IMR-90 (cell line): ENCODE results near the gene DPAGT1. TPM values are rescaled to one million over a fixed set of nuclear protein-coding genes. Genes with fewer than 3 reads are reported as not detected.

Source experiments
- ATAC-seq: fragments of 200-7000 bp; cut with Tn5 transposase; 2 replicates; pipeline ENCODE4 v1.9.1; 2020; ENCODE audit warnings: low read depth, mild to moderate bottlenecking, moderate library complexity
- BruUV-seq: library from RNA; stranded (reverse); fragments of 400-500 nt; replicated peaks from 2 replicates; lab custom pipeline; 2021; lab: Mats Ljungman, UMichigan
- CTCF ChIA-PET: fragments of 300-600 bp; formaldehyde crosslinking; extraction: SDS; loops from one replicate; lab custom pipeline; 2021; ENCODE audit warnings: antibody characterized with exemption; lab: Yijun Ruan, JAX
- POLR2A ChIA-PET: fragments of 300-600 bp; sonication (Branson Sonifier 250); formaldehyde crosslinking; loops from one replicate; lab custom pipeline; 2022; ENCODE audit warnings: antibody characterized with exemption; ENCODE audit not compliant: unreplicated experiment; lab: Charles Lee
- DNase-seq: peaks from one replicate; pipeline ENCODE4 v3.0.0; 2013
- H2AFZ ChIP-seq: replicated peaks from 2 replicates; pipeline ENCODE3; 2013; ENCODE audit warnings: low read length, mild to moderate bottlenecking; ENCODE audit not compliant: poor library complexity
- H2AK5ac ChIP-seq: 2 replicates; pipeline ENCODE4 v1.6.1; 2013; ENCODE audit warnings: low read depth, low read length, inconsistent platforms
- H2AK9ac ChIP-seq: replicated peaks from 2 replicates; pipeline ENCODE3; 2013; ENCODE audit warnings: mild to moderate bottlenecking, low read depth, low read length, moderate library complexity; ENCODE audit not compliant: poor library complexity
- H2BK120ac ChIP-seq: 2 replicates; pipeline ENCODE4 v1.6.1; 2013; ENCODE audit warnings: low read depth, low read length, inconsistent platforms
- H2BK15ac ChIP-seq: 3 replicates; pipeline ENCODE4 v1.6.1; 2013; ENCODE audit warnings: low read depth, low read length, inconsistent platforms
- H2BK20ac ChIP-seq: 2 replicates; pipeline ENCODE4 v1.6.1; 2013; ENCODE audit warnings: low read depth, mild to moderate bottlenecking, inconsistent platforms, low read length, moderate library complexity
- H2BK5ac ChIP-seq: 2 replicates; pipeline ENCODE4 v1.6.1; 2013; ENCODE audit warnings: mild to moderate bottlenecking, low read depth, low read length, inconsistent platforms; ENCODE audit not compliant: poor library complexity, severe bottlenecking
- H3K14ac ChIP-seq: replicated peaks from 2 replicates; pipeline ENCODE4 v1.6.1; 2013; ENCODE audit warnings: low read depth, low read length, inconsistent platforms
- H3K18ac ChIP-seq: 2 replicates; pipeline ENCODE4 v1.6.1; 2013; ENCODE audit warnings: low read depth, low read length, control low read depth
- H3K23ac ChIP-seq: 2 replicates; pipeline ENCODE4 v1.6.1; 2013; ENCODE audit warnings: low read depth, low read length, inconsistent platforms
- H3K27ac ChIP-seq: 2 replicates; pipeline ENCODE4 v1.5.1; 2013; ENCODE audit warnings: mild to moderate bottlenecking, control low read depth, low read length; ENCODE audit not compliant: insufficient read depth
- H3K27me3 ChIP-seq: 2 replicates; pipeline ENCODE4 v1.6.1; 2013; ENCODE audit warnings: low read length; ENCODE audit not compliant: control insufficient read depth, insufficient read depth
- H3K36me3 ChIP-seq: 2 replicates; pipeline ENCODE4 v1.6.1; 2013; ENCODE audit warnings: low read length, mixed read lengths; ENCODE audit not compliant: control insufficient read depth, insufficient read depth
- H3K4ac ChIP-seq: 2 replicates; pipeline ENCODE4 v1.6.1; 2013; ENCODE audit warnings: low read depth, low read length, inconsistent platforms
- H3K4me1 ChIP-seq: 2 replicates; pipeline ENCODE4 v1.6.1; 2013; ENCODE audit warnings: low read length, mixed read lengths; ENCODE audit not compliant: control insufficient read depth, insufficient read depth
- H3K4me2 ChIP-seq: 2 replicates; pipeline ENCODE4 v1.6.1; 2013; ENCODE audit warnings: low read depth, mild to moderate bottlenecking, control low read depth, low read length, moderate library complexity
- H3K4me3 ChIP-seq: 2 replicates; pipeline ENCODE4 v1.5.1; 2013; ENCODE audit warnings: low read depth, mild to moderate bottlenecking, control low read depth, low read length, moderate library complexity; ENCODE audit not compliant: insufficient read depth
- H3K56ac ChIP-seq: 2 replicates; pipeline ENCODE4 v1.6.1; 2013; ENCODE audit warnings: low read length, inconsistent platforms; ENCODE audit not compliant: insufficient read depth; ENCODE audit errors: extremely low read depth
- H3K79me1 ChIP-seq, 2 experiments: 2 replicates each; pipeline ENCODE4 v1.6.1; 2013; ENCODE audit warnings: low read length in 2 of 2, inconsistent platforms in 1 of 2, low read depth in 1 of 2
- H3K9ac ChIP-seq: 2 replicates; pipeline ENCODE4 v1.6.1; 2013; ENCODE audit warnings: low read depth, low read length, control low read depth
- H3K9me1 ChIP-seq: 2 replicates; pipeline ENCODE4 v1.6.1; 2013; ENCODE audit warnings: low read length, inconsistent platforms; ENCODE audit not compliant: insufficient read depth
- H3K9me3 ChIP-seq: 2 replicates; pipeline ENCODE4 v1.6.1; 2013; ENCODE audit warnings: low read length; ENCODE audit not compliant: control insufficient read depth, insufficient read depth
- H4K20me1 ChIP-seq: 2 replicates; pipeline ENCODE4 v1.6.1; 2013; ENCODE audit warnings: low read length, inconsistent platforms; ENCODE audit not compliant: insufficient read depth
- H4K5ac ChIP-seq: 2 replicates; pipeline ENCODE4 v1.6.1; 2013; ENCODE audit warnings: mild to moderate bottlenecking, low read depth, low read length, control low read depth
- H4K8ac ChIP-seq, 2 experiments: 2 replicates each; pipeline ENCODE4 v1.6.1; 2013; ENCODE audit warnings: low read depth in 2 of 2, low read length in 2 of 2, control low read depth in 1 of 2, inconsistent platforms in 1 of 2
- H4K91ac ChIP-seq: 2 replicates; pipeline ENCODE4 v1.6.1; 2013; ENCODE audit warnings: low read depth, low read length, inconsistent platforms; ENCODE audit not compliant: insufficient read depth
- BHLHE40 ChIP-seq: fragments of 150-350 bp; IDR thresholded peaks from 2 replicates; pipeline ENCODE4 v1.6.1; 2016; ENCODE audit warnings: mild to moderate bottlenecking, low read depth, low read length
- CEBPB ChIP-seq: IDR thresholded peaks from 2 replicates; pipeline ENCODE4 v1.6.1; 2012; ENCODE audit warnings: low read depth, low read length, improper control_type of control experiment
- CHD1 ChIP-seq: IDR thresholded peaks from 2 replicates; pipeline ENCODE4 v1.6.1; 2012; ENCODE audit warnings: low read depth, low read length, improper control_type of control experiment
- FOS ChIP-seq: fragments of 150-350 bp; IDR thresholded peaks from 2 replicates; pipeline ENCODE4 v1.6.1; 2016; ENCODE audit warnings: low read depth, low read length
- MAFK ChIP-seq: IDR thresholded peaks from 2 replicates; pipeline ENCODE4 v1.6.1; 2012; ENCODE audit warnings: low read depth, low read length, improper control_type of control experiment
- MXI1 ChIP-seq: IDR thresholded peaks from 2 replicates; pipeline ENCODE4 v1.6.1; 2012; ENCODE audit warnings: low read depth, mild to moderate bottlenecking, low read length, moderate library complexity, borderline replicate concordance
- NFE2L2 ChIP-seq: fragments of 150-350 bp; IDR thresholded peaks from 2 replicates; pipeline ENCODE4 v1.6.1; 2016; ENCODE audit warnings: low read depth, mild to moderate bottlenecking, low read length
- POLR2A ChIP-seq: IDR thresholded peaks from 2 replicates; pipeline ENCODE4 v1.6.1; 2012; ENCODE audit warnings: mild to moderate bottlenecking, low read depth, low read length
- RAD21 ChIP-seq: IDR thresholded peaks from 2 replicates; pipeline ENCODE4 v1.6.1; 2012; ENCODE audit warnings: low read length, improper control_type of control experiment
- SMC3 ChIP-seq: fragments of 150-350 bp; IDR thresholded peaks from 2 replicates; pipeline ENCODE4 v1.6.1; 2016; ENCODE audit warnings: low read depth, mild to moderate bottlenecking, antibody characterized with exemption, low read length, moderate library complexity
- WGBS, 2 experiments: methylation state at CpG; one replicate each; pipeline versions ENCODE4 v1.1.5 to v1.1.7; 2013; ENCODE audit warnings: missing lambda C conversion rate in 2 of 2; ENCODE audit not compliant: insufficient read length in 1 of 2; ENCODE audit errors: extremely low coverage in 2 of 2; 5-methylcytosine and 5-hydroxymethylcytosine counted together
- dilution Hi-C: fragments of 300-500 bp; cut with HindIII; formaldehyde crosslinking; loops from one replicate; pipeline ENCODE4 v1.14.3; 2018; ENCODE audit warnings: low sequenced_read_pairs; ENCODE audit not compliant: unreplicated experiment
- in situ Hi-C: fragments of 300-500 bp; cut with MboI; formaldehyde crosslinking; loops from 3 replicates; pipeline ENCODE4 v1.14.3; 2019; ENCODE audit warnings: low sequenced_read_pairs, inconsistent platforms, mixed read lengths
- intact Hi-C: fragments of 100-400 bp; cut with micrococcal nuclease; formaldehyde crosslinking; loops from 2 replicates; pipeline ENCODE4 v1.10.0; 2022
- polyA plus RNA-seq, 3 experiments: library from polyadenylated mRNA; depleted of rRNA; stranded (reverse); fragments of >200 nt; gene quantifications; 2 replicates each; pipeline ENCODE4 v1.2.3, GENCODE V29; 2012; ENCODE audit warnings: low replicate concordance in 1 of 3
- total RNA-seq: library from RNA; depleted of rRNA; stranded (reverse); fragments of >200 nt; gene quantifications from 2 replicates; pipeline ENCODE4 v1.2.3, GENCODE V29; 2012
- TF ChIP-seq, protein P1 (sequence below): conservative IDR thresholded peaks from 2 replicates; pipeline ENCODE4 v1.5.1; 2012; ENCODE audit warnings: mild to moderate bottlenecking, low read depth, low read length, improper control_type of control experiment
- TF ChIP-seq, protein P2 (sequence below): fragments of 150-350 bp; IDR thresholded peaks from 2 replicates; pipeline ENCODE4 v1.6.1; 2017; ENCODE audit warnings: mild to moderate bottlenecking, antibody characterized with exemption, low read length, low read depth
- TF ChIP-seq, protein P3 (sequence below): fragments of 150-350 bp; IDR thresholded peaks from 2 replicates; pipeline ENCODE4 v1.6.1; 2016; ENCODE audit warnings: low read depth, mild to moderate bottlenecking, low read length, moderate library complexity, borderline replicate concordance

Gene DPAGT1
- total and polyA plus RNA-seq, 2 of the 4 experiments (the other 2 are of a cell fraction) = 15.2 to 53.4 TPM

DNA sequence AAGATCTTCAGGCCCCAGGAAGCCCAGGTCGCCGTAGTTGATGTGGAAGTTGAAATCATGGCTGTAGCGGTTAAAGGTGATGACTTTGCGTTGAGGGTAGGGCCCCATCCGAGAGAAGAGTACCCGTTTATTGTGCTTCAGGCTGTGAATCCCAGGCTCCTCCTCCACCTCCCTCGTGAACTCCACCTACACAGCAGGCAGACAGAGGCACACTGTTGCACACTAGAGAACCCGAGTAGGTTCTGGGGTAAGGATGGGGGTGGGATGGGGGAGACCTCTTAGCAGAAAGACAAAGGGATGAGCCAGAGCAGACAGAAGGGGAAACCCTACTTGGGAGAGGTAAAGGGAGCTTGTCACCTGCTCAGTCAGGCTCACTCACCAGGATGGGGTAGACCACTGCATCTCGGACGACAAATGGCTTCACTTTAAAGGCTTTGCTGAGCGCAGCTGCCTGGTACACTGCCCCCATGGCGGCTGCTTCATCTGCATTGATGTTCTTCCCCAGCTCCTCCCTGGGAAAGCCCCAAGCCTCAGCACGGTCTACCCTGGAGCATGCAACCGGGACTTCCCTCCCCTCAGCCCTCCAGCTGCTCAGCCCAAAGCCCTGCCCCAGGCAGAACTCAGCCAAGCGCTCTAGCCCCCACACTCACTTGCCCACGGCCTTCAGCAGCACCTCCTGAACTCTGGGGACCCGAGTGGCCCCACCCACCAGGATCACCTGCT lies 50.1 kb downstream of the DPAGT1 start:
- no peak overlapping the region for H3K4me2 ChIP-seq
- in situ Hi-C loops (no loop called here), dilution Hi-C loops (no loop called here), intact Hi-C loops (no loop called here)
- no peak overlapping the region for H2BK20ac ChIP-seq
- H3K4me1 ChIP-seq = peaks cover 2% of the 10 kb centered on the region; the same call in 1 of the 2 replicates
- H4K20me1 ChIP-seq = 0 out of 2 replicates have a peak, but pooled peaks cover 5% of the 10 kb centered on the region
- H2AK9ac ChIP-seq = no peak overlapping the region
- H4K91ac ChIP-seq = no peak overlapping the region
- no peak overlapping the region for H2BK5ac ChIP-seq
- H3K14ac ChIP-seq = no peak overlapping the region
- H3K9me1 ChIP-seq = peaks cover 9% of the 10 kb centered on the region
- 90% methylated on average over 2 of the region's 17 CpGs; no CpG with 5 or more reads in 1 of the 2 experiments for WGBS, 2 experiments
- no peaks in the 10 kb centered on the region for H3K9me3 ChIP-seq
- DNase-seq (no peak), ATAC-seq (no peak)
- ChIA-PET CTCF (no interaction called here), POLR2A (no interaction called here)
- no peak overlapping the region for H3K18ac ChIP-seq
- H3K79me1 ChIP-seq = peaks cover 13 to 41% of the 10 kb centered on the region in 2 experiments
- no peaks in the 10 kb centered on the region for H3K27me3 ChIP-seq
- H3K4me3 ChIP-seq = no peak overlapping the region
- no peak overlapping the region for H2AFZ ChIP-seq
- H3K56ac ChIP-seq = no peak overlapping the region
- H2BK120ac ChIP-seq = no peak overlapping the region
- H3K27ac ChIP-seq = no peak overlapping the region
- no peak overlapping the region for H4K8ac ChIP-seq
- BruUV-seq = no TSS peak
- H2AK5ac ChIP-seq = no peak overlapping the region
- H4K5ac ChIP-seq = no peak overlapping the region
- no peak overlapping the region for H3K9ac ChIP-seq
- H3K23ac ChIP-seq = no peak overlapping the region
- TF ChIP-seq MAFK (no peak), RAD21 (no peak), FOS (no peak), CEBPB (no peak), CHD1 (no peak), BHLHE40 (no peak), NFE2L2 (no peak), MXI1 (no peak), SMC3 (no peak), POLR2A (no peak)
- TF ChIP-seq, protein P1, sequence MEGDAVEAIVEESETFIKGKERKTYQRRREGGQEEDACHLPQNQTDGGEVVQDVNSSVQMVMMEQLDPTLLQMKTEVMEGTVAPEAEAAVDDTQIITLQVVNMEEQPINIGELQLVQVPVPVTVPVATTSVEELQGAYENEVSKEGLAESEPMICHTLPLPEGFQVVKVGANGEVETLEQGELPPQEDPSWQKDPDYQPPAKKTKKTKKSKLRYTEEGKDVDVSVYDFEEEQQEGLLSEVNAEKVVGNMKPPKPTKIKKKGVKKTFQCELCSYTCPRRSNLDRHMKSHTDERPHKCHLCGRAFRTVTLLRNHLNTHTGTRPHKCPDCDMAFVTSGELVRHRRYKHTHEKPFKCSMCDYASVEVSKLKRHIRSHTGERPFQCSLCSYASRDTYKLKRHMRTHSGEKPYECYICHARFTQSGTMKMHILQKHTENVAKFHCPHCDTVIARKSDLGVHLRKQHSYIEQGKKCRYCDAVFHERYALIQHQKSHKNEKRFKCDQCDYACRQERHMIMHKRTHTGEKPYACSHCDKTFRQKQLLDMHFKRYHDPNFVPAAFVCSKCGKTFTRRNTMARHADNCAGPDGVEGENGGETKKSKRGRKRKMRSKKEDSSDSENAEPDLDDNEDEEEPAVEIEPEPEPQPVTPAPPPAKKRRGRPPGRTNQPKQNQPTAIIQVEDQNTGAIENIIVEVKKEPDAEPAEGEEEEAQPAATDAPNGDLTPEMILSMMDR = no peak
- TF ChIP-seq, protein P2, sequence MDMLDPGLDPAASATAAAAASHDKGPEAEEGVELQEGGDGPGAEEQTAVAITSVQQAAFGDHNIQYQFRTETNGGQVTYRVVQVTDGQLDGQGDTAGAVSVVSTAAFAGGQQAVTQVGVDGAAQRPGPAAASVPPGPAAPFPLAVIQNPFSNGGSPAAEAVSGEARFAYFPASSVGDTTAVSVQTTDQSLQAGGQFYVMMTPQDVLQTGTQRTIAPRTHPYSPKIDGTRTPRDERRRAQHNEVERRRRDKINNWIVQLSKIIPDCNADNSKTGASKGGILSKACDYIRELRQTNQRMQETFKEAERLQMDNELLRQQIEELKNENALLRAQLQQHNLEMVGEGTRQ = no peak
- TF ChIP-seq, protein P3, sequence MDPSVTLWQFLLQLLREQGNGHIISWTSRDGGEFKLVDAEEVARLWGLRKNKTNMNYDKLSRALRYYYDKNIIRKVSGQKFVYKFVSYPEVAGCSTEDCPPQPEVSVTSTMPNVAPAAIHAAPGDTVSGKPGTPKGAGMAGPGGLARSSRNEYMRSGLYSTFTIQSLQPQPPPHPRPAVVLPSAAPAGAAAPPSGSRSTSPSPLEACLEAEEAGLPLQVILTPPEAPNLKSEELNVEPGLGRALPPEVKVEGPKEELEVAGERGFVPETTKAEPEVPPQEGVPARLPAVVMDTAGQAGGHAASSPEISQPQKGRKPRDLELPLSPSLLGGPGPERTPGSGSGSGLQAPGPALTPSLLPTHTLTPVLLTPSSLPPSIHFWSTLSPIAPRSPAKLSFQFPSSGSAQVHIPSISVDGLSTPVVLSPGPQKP = no peak
- H3K36me3 ChIP-seq = peaks cover 76% of the 10 kb centered on the region
- H2BK15ac ChIP-seq = no peak overlapping the region
- no peak overlapping the region for H3K4ac ChIP-seq
